HCEC 1CT (cell line): Measurements from ENCODE around the gene MLN.

Experiments used
- DNase-seq: peaks from one replicate; pipeline ENCODE4 v3.0.0-alpha.2; 2017

The MLN gene

DNA sequence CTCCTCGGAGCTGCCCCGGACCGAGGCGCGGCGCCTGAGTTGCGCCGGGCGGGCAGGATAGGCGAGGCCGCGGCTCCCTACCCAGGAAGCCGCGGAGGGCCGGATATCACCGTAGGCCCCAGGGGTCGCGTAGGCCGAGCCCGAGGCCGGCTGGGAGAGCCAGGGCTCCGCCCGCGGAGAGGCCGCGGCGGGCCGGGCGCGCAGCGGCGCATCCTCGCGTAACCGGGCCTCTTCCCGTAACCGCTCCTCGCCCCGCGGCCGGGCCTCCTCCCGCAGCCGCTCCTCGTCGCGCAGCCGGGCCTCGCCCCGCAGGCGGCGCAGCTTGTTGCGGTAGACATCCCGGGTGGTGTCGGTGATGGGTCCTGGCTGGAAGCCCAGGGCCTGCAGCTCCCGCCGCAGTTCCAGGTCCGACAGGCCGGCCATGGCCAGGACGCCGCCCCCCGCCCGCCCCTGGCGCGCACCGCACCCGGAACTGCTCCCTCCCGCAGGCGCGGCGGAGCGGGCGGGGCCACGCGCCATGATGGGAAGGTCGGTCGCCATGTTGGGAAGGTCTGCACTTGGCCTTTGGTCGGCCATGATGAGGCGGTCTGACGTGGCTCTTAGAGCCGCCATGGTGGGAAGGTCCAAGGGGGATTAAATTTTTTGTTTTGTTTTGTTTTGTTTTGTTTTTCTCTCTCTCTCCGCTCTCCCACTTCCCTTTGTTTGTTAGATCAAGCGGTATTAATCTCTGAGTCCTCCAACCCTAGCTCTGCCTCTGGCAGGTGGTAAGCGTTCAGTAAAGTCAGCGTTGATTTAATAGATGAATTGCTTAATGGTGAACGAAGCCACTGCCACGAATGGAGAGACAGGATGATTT is 14.9 kb downstream of the MLN start, which contains the start of gene LEMD2:
TSS of gene LEMD2 (minus strand) at position 437 of the 856 bp plus-strand sequence. CDS start at position 423, 14 bp downstream.
- peak; percentile 94 for DNase-seq

DNA sequence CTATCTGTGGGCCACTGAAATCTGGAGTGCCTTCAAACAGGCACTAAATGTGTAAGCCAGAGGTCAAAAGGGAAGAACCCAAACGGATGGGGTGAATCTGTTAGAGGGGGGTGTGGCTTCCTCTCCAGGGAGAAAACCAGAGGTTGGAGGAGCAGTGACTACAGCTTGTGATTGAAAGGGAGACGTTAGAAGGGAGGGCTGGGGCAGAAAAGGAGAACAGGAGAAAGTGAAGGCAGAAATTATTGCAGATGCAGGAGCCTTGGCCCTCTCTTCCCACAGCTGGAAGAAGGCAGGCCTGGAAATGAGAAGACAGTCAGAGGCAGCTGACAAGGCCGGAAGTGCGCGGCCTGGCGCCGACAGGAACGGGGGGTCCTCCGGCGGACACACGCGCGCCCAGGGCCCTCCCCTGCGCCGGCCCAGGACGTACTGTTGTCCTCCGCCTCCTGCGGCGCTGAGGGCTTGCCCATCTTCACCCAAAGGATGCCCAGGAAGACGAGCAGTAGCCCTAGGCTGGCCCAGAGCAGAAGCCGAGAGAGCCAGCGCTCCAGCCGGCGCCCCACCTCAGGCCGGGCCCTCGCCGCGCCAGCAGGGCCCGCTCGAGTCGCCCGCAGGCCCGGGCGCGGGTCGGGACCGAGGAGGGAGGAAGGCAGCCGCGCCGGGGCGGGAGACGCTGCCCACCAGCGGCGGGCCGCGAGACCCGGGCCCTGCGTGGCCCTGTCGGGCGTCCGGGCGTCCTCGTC is 15.7 kb downstream of the MLN start:
- DNase-seq: peak; percentile 79

DNA sequence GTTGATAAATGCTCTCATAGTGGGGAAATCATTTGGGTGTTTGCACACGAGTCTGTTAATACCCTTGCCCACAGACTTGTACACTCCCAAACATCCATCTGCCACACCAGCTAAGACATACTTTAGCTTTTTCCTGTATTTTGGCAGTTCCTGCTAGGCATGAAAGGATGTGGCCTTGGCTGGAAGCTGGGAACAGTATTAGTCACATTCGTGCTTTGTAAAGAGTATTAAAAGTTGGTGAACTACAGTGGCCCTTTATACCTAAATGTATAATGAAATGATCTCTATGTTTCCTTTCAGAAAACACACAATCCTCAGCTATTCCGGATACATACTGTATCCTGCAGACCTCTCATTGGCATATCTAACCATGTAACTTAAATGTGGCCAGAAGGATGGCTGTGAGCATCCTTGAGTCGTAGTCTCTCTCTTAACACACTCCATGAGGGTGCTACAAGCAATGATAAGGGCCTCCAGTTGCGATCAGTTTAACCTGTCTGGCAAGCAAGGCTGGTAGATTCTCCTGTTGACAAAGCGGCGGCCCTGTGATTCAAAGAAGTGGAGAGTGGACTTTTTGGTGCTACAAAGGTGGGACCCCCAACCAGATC is 16.4 kb downstream of the MLN start:
- DNase-seq: peak; percentile 42

DNA sequence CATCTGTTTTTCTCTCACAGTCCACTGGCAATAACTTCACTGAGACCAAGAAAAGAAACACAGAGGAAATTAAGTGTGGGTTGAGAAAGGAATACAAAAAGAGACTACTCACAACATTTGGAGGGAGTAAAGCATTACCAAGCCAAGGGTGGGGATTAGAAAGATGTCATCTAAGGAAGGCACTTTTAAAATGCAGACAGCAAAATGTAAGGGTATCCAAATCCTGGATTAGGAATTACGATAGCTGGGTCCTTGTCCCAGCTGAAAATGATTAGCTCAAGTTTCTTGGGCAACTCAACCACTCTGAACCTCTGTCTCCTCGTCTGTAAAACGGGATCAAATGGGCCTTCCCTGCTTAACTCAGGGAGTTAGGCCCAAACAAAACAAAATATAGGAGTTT is 17.1 kb downstream of the MLN start:
- no peak for DNase-seq

DNA sequence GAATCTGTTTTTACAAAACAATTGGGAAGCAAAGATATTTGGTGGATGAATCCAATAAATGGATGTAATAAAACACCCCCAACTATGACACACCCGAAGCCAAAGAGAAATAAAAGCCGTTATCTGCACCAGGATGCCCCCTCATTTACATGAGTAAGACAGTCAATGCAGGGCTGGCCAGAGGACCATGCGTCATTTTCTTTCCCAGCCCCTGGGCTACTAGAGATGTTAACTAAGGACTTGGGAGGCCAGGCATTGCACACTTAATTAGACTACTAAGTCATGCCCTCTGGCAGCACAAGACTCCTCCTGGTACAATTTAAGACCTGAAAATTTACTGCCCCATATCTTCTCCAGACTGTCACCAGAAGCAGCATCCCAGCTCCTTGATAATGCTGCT is 18.0 kb downstream of the MLN start:
- DNase-seq: no peak

DNA sequence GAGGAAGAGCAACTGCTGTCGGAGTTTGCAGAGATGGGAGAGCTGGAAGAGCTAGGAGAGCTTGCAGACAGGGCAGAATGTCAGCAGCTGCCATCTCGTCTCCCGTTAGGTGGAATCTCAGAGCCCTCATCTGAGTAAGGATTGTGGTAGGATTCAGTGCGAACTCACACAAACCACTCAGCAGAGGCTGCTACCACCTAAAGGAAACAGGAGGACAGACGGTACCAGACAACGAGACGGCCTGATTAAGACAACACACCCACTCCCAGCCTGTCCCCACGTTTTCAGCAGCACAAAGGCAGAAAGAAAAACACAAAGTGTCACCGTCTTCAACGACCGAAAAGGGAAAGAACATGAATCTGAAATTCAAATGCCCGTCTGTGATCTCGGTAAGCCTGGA is 19.0 kb downstream of the MLN start:
- DNase-seq: no peak

DNA sequence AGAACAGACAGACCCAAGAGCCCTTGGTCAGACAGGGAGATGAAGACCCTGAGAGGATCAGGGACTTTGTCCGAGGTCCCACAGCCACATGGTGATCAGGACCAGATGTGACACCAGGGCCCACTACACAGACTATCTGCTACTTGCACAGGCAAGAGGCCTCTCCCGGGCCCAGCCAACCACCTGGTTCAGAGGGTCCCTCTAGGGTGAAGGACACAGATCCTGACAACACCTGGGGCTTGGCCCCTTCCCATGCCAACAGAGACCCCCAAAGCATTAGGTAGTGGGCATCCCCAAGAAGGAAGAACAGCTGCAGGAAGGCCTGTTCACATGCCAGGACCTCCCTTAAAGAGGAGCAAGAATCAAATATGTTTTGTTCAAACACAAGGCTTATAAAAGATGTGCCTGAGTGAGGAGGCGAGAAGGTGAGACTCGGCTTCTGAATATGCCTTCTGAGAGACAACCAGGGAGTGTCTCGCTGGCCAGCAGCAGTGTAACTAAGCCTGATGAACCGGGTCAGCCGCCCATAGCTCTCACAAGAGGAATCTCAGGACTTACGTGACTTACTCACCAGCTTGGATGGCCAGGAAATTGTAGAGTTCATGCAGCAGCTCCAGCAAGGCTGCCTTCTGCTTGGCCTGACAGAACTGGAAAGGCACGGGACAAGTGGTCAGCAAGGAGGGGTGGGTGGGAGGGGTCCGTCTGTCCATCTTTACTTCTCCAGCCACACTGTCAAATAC is 19.9 kb downstream of the MLN start:
- DNase-seq: no peak

DNA sequence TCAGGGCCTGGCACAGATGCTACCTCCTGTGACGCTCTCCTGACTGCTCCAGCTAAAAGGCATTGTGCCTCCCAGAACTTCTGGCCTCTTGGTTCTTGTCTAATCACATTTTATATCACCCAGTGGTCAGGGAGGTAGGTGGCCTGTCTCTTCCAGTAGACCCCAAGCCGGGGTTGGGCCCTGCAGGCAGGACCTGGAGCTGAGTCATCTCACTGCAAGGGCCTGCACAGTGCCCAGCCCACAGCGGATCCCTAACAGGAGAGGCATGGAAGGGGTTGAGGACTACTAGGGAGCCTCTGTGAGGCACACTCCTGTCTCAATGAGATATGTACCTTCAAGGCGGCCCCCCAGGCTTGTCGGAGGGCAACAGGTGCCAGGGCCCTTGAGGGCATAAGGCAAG is 21.2 kb downstream of the MLN start:
- DNase-seq: no peak

DNA sequence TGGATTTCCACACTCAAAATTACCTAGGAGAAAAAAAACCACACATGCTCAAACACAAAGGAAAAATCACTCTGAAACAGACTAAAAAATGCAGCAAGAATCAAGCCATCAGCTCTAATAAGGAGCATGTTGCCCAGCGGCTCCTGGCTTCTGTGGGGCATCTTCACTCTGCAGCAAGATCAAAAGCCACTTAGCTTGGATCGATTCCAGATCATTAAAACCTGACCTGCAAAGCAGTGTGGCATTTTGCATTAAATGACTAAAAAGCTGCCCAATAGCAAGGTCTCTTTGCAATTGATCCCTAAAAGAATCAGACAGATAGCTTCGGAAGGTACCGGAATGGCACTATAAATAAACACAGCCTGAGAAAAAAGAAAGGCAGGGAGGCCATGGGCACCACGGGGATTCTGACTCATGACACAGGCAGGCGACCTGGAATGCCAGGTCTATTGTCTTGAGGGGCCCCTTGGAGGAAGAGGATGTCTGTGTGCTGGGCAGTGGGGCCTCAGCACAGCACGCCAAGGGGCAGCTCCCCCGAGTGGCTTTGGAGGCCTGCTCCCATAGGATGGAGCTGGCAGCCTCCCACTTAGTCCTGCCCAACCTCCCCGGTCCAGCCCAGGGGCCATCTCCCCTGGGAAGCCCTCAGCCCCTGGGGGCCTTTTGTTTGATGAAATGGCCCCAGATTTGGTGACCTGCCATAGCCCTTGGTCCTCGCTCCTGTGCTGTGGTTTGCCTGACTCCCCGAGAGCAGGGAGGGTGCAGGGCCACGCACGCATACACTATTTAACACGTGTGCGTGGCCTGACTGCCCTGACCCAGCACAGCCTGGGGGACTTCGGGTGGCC is 22.4 kb downstream of the MLN start:
- DNase-seq: no peak

DNA sequence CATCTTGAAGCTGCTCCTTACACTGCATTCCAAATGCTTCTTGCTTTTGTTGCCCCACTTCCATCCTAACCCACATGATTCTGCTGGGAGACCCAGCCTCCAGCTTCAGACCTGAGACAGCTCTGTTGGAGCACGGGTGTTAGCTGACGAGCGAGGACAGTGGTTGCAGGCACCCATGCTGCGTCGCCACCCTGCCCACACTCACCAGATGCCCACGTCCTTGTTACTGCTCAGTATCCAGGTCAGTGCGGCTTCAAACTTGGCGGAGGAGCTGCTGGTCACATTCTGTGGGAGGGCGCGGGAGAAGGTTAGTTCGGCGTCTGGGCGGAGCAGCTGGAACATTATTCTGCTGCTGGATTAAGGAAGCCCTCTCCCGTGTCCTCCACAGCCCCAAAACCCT is 23.9 kb downstream of the MLN start:
- DNase-seq: no peak

DNA sequence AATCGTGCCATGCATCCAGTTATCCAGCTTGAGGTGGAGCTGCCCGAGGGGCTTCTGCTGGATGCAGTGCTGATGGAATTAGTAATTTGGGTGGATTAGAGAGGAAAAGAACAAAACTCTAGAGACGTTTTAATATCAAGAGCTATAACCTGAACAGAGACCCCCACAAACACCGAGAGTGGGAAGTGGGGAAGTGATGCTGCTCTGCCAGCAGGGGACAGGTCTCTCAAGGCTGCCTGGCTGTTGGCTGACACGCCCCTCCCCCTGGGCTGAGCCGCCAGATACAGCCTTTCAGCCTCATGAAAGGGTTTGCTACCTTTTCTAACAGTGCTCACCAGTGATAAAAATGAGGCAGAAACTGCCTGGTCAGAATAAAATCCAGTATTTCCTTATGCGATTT is 24.5 kb downstream of the MLN start:
- DNase-seq: no peak

DNA sequence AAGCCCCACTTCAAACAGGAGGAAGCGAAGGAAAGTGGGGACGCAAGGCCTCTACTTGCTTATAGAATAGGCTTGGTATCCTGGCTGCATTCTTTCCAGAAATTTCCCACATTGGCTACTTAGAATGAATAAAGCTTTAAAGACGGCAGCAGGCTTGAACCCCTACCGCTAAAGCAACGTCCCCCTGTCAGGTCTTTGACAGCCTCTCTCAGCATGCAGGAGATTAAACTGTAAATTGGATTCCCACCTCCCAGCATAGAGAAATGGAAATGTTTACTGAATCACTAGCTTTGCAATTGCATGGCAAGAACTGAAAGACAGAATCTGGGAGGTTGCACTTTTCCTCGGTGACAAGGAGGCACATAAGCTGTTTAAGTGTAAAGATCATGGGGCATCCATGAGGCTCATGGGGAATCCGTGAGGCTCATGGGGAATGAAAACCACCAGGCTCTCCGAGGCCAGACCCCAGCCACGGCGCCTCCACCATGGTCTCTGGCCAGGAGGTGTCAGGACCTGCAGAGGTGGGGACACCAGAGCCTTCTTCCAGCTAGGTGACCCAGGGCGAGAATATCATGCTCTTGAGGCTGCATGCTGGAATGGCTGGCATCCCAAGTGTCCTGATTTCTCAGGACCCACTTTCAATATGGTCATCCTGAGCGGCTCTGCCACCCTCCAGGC is 25.2 kb downstream of the MLN start:
- no peak for DNase-seq

DNA sequence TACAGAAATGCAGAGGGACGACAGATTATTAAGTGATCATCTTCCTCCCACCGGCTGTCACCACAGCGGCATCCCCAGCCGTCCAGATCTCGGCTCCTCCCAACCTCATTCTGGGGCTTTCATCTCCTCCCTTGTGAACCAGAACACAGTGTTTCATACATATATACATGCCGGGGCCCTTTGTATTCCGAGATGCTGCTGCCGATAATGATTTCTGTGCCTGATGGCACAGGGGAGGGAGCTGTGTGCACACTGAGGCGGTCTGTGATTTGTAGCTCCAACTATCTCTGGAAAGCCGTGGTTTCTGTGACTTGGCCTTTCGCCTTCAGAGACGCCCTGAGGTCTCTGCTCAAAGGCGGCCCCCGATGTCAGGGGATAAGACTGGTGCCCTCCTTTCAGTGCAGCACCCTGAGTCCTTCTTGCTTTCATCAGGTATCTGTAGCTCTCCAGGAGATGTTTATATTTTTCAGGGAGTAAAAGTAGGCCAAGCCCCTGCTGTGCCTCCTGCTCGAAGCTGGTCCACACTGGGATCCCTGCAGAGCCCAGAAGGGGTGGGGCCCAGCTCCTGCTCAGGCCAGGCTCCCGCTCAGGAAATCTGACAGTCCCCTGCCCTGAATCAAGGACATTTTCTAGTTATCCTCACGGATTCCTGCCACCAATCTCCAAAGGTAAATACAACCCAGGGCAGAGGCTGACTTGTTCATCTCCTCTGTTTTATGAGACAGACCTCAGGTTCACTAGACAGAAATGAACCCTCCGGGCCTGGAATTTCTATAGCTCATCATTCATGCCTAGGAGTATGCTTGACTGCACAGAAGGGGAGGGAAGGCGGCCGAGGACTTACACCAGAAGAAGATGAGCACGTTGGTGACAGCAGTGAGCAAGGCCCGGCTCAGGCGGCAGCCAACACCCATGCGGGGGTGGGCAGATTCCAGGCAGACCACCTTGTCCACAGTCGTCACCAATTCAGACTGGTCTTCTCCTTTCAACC is 26.1 kb downstream of the MLN start:
- no peak for DNase-seq

DNA sequence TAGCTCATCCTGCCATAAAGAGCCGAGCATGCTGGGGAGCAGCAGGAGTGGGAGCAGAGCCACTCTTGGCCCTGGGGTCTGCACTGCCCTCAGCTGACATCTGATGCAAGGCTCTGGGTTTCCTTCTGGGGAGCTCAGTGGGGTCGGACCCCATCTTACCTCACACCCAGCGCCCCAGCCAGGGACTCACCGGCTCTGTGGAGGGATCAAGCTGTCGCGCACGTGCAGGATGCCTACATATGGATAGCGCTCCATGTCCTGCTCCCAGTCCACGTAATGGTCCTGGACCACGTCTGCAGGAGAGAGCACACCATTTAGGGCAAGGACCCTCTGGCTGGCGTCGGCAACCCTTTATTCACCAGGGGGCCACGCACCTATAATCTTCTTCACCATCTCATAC is 27.0 kb downstream of the MLN start:
- DNase-seq: no peak

DNA sequence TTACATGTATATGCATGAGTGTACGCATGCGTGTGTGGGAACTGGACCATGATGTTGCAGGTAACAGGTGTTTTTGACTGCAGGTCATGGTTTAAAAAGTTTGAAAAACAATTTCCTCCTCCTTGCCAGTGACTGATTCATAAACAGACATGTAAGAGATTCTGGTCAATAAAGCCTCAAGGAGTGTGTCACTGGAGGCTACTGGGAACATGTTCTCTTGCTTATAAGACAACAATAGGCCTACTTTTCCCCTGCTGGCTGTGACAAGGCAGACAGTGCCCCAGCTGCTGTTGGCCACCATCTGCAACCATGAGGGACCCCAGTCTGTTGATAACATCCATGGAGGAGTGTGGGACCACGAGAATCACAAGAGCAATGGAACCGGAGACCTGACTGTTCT is 27.6 kb downstream of the MLN start:
- no peak for DNase-seq

DNA sequence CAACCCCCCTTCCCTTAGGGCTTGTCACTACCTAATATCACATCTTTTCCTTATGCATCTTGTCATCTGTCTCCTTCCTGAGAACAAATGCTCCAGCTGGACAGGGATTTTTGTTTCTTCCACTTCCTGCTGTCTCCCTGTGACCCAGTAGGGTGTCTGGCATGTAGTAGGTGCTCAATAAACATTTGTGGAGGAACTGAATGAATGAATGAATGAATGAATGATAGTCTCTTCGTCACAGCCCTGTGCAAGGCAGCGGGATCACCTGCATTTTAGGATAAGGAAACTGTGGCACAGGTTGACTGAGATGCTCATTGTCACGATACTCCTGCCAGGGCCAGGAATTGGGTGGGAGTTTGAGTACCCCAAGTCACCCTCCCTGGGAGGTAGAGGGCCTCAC is 29.0 kb downstream of the MLN start:
- no peak for DNase-seq

DNA sequence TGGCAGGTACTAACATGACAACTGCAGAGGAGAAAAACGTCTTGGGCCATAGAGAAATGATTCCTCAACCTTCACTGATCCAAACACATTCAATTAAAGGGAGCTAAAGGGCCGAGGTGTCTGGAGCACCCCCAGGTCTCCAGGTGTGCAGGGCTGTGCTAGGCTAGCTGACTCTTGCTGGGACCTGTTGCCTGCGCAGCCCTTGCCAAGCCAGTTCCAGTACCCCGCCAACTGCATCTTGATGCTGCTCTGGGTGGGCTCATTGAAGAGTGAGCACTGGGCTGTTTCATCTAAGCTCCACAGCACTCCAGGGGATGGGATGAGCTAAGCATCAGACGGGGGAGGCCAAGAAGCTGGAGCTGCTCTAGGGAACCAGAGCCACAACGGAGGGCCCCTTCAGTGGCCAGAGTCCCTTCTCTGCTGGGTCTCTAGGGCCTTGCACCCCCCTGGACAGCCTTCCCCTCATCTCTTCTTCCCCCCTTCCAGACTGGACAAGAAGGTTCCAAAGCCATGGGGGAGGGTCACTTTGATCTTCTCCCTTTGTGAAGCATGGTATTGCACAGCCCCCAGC is 30.8 kb downstream of the MLN start:
- no peak for DNase-seq

DNA sequence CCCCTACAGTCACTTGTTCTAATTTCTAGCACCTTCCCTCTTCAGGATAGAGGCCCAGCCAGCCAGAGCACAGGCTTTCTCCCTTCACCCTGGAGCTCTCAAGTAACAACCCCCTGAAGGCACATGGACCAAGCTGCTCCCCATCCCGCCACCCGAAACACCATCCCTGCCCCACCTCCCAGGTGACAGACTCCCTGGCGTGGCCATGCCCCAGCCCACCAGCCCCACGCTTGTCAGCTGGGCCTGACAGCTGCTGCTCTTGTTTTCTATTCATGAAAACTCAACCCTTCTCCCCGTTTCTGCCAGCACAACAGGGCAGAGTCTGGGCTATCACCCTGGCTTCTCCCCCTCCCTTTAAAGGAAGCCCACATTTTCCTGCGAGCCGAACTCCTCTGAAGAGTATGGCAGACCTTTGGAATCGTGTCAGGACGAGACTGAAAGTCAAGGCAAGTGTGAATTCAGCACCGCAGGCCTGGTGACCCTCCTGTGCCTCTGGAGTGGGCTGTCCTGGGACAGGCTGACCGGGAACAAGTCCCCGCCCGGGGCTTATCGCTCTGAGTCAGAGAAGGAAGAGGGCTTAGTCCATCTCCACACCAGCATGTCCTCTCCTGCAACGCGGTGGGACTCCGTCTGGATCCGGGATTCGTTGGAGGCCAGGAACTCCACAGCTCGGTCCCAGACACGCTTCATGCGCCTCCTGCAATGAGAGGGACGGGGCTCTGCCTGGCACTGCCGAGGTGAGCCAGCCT is 31.5 kb downstream of the MLN start:
- DNase-seq: no peak
